NB4 (cell line): Measurements from ENCODE around the gene MAOB.

Source experiments
- DNase-seq: peaks from one replicate; pipeline ENCODE4 v3.0.0; 2010; ENCODE audit warnings: low read depth
- H3K4me3 ChIP-seq: one replicate; pipeline ENCODE4 v1.5.1; 2011; ENCODE audit warnings: mild to moderate bottlenecking, low read depth, low read length, moderate library complexity
- MYC ChIP-seq: IDR thresholded peaks from 2 replicates; pipeline ENCODE4 v1.6.1; 2011; ENCODE audit warnings: low read depth, low read length
- POLR2A ChIP-seq: IDR thresholded peaks from 2 replicates; pipeline ENCODE4 v1.6.1; 2011; ENCODE audit warnings: mild to moderate bottlenecking; ENCODE audit not compliant: insufficient read length; ENCODE audit errors: extremely low read depth
- TF ChIP-seq, protein P1 (sequence below): IDR thresholded peaks from one replicate; pipeline ENCODE4 v1.5.1; 2012; ENCODE audit warnings: low read depth, low read length
- TF ChIP-seq, protein P2 (sequence below): IDR thresholded peaks from 2 replicates; pipeline ENCODE4 v1.6.1; 2011; ENCODE audit warnings: low read depth, low read length

The MAOB gene

GRCh38 chrX:43866423-43866822, 15.8 kb downstream of the MAOB start:
- no peak overlapping the region for H3K4me3 ChIP-seq
- TF ChIP-seq, protein P1, sequence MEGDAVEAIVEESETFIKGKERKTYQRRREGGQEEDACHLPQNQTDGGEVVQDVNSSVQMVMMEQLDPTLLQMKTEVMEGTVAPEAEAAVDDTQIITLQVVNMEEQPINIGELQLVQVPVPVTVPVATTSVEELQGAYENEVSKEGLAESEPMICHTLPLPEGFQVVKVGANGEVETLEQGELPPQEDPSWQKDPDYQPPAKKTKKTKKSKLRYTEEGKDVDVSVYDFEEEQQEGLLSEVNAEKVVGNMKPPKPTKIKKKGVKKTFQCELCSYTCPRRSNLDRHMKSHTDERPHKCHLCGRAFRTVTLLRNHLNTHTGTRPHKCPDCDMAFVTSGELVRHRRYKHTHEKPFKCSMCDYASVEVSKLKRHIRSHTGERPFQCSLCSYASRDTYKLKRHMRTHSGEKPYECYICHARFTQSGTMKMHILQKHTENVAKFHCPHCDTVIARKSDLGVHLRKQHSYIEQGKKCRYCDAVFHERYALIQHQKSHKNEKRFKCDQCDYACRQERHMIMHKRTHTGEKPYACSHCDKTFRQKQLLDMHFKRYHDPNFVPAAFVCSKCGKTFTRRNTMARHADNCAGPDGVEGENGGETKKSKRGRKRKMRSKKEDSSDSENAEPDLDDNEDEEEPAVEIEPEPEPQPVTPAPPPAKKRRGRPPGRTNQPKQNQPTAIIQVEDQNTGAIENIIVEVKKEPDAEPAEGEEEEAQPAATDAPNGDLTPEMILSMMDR = no peak
- TF ChIP-seq, protein P2, sequence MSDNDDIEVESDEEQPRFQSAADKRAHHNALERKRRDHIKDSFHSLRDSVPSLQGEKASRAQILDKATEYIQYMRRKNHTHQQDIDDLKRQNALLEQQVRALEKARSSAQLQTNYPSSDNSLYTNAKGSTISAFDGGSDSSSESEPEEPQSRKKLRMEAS = no peak
- TF ChIP-seq MYC (no peak), POLR2A (no peak)
- no peak for DNase-seq

GRCh38 chrX:43865791-43866190, 16.5 kb downstream of the MAOB start:
- TF ChIP-seq POLR2A = no peak
- no peak for TF ChIP-seq MYC
- TF ChIP-seq, protein P1 = no peak
- TF ChIP-seq, protein P2 = no peak
- DNase-seq = no peak
- H3K4me3 ChIP-seq = no peak overlapping the region

DNA sequence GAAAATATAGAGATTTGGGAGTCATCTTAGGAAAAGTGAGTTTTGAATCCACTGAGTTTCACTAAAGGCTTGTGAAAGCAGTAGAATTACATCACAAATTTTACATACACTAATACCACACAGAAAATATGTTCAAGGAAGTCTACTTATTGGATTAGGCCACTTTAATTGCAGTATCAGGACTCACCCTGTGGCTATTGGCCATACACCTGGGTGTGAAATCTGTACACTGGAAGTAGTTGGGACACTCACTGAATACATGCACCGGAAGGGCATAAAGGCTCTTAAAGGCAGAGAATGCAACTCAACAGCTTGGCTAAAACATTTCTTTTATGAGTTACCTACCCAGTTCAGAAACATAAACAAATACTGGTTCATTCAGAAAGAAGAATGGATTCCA, 19.8 kb downstream of the MAOB start:
- H3K4me3 ChIP-seq = no peak overlapping the region
- no peak for DNase-seq
- TF ChIP-seq, protein P2 = no peak
- no peak for TF ChIP-seq MYC
- TF ChIP-seq, protein P1 = no peak
- TF ChIP-seq POLR2A = no peak

DNA sequence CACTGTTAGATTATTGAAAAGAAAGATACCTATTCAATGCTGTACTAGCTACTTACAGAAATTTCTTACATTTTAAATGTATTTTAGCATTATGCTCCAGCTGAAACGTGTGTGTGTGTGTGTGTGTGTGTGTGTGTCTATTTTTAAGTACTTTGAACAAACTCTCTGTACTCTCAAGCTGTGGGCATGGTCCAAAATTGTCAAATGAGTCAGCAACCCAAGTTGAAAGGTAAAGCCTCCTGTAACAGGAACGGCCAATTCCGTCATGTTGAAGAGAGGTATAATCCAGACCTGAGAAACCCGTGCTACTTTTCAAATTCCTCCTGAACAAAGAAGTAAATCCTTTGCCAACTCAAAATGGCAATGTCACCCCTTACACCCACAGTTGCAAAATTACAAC, 20.5 kb downstream of the MAOB start:
- H3K4me3 ChIP-seq = no peak overlapping the region
- TF ChIP-seq, protein P2 = no peak
- no peak for TF ChIP-seq MYC
- no peak for DNase-seq

- DNase-seq = no peak
- TF ChIP-seq, protein P1 = no peak
- TF ChIP-seq POLR2A (no peak), MYC (no peak)
- TF ChIP-seq, protein P2 = no peak
- no peak overlapping the region for H3K4me3 ChIP-seq
These were observed 21.4 kb downstream of the MAOB start for GRCh38 chrX:43860646-43861370.

- H3K4me3 ChIP-seq = no peak overlapping the region
- DNase-seq = no peak
- TF ChIP-seq POLR2A (no peak), MYC (no peak)
- TF ChIP-seq, protein P1 = no peak
- TF ChIP-seq, protein P2 = no peak
These were observed 28.9 kb downstream of the MAOB start for GRCh38 chrX:43853225-43853828.
